ENCODE results near the gene RAB9B.

Gene RAB9B

GRCh38 chrX:103780336-103781061 is 51.6 kb downstream of the RAB9B start:
- no peak overlapping the region for H3K27ac ChIP-seq
- no peak for TF ChIP-seq ZFX (IDR thresholded peaks at IDR 0.05; ENCODE audit: borderline replicate concordance)

- H3K27ac ChIP-seq: no peak overlapping the region
- no peak for TF ChIP-seq CTCF (IDR thresholded peaks at IDR 0.05)
- TF ChIP-seq ZFX (IDR thresholded peaks at IDR 0.05; ENCODE audit: borderline replicate concordance): no peak
Measured at GRCh38 chrX:103779141-103779789, 52.8 kb downstream of the RAB9B start.

GRCh38 chrX:103776546-103776945 is 55.5 kb downstream of the RAB9B start, which contains the start of gene PLP1:
PLP1 (plus strand) TSS chrX:103776840; CDS start chrX:103776996, 156 bp downstream.
- no peak within 1 kb of the TSS for H3K27ac ChIP-seq
- TF ChIP-seq CTCF (IDR thresholded peaks at IDR 0.05) (no peak), ZFX (IDR thresholded peaks at IDR 0.05; ENCODE audit: borderline replicate concordance) (no peak)

GRCh38 chrX:103774070-103774642 is 57.9 kb downstream of the RAB9B start:
- TF ChIP-seq CTCF (IDR thresholded peaks at IDR 0.05): peak; percentile 60
- TF ChIP-seq ZFX (IDR thresholded peaks at IDR 0.05; ENCODE audit: borderline replicate concordance): no peak
- no peak overlapping the region for H3K27ac ChIP-seq

- TF ChIP-seq CTCF (IDR thresholded peaks at IDR 0.05) (no peak), ZFX (IDR thresholded peaks at IDR 0.05; ENCODE audit: borderline replicate concordance) (no peak)
- no peak overlapping the region for H3K27ac ChIP-seq
Measured at GRCh38 chrX:103773445-103773844, 58.6 kb downstream of the RAB9B start.
